Measurements from ENCODE around the gene PRTFDC1.

- TF ChIP-seq CTCF (IDR thresholded peaks at IDR 0.05), result no peak
- TF ChIP-seq POLR2A (IDR thresholded peaks at IDR 0.05), result no peak
Measured at GRCh38 chr10:24907956-24908355, 44.5 kb downstream of the PRTFDC1 start.
